ENCODE data around the gene LGI2.

LGI2 gene

DNA sequence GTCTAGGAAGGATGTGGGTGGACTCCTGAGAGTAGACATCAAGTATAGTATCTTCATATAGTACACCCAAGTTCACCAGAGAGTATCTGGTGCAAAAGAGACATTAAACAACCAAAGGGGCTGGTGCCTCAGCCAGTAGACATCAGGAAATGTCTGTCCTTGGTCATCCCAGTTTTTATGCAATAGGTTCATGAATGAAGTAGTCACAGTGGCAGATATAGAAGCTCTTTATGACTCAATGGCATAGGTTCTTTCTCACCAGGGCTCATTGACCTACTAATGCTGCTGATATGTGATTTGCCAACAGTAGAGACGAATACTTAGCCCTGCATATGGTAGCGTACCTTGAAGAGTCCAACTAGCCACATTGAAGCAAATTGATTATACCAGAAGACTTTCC lies 72.9 kb downstream of the LGI2 start:
- no peak overlapping the region for H3K4me3 ChIP-seq
- H3K27me3 ChIP-seq (ENCODE audit: low read depth): no peaks in the 10 kb centered on the region
- DNase-seq (ENCODE audit: low spot score in 2 of 2): no peak
- no peaks in the 10 kb centered on the region for H3K9me3 ChIP-seq
- no peaks in the 10 kb centered on the region for H3K4me1 ChIP-seq
- H3K36me3 ChIP-seq (replicated peaks): no peaks in the 10 kb centered on the region
- in situ Hi-C loops (cut with MboI; ENCODE audit: low sequenced_read_pairs): no loop called here

DNA sequence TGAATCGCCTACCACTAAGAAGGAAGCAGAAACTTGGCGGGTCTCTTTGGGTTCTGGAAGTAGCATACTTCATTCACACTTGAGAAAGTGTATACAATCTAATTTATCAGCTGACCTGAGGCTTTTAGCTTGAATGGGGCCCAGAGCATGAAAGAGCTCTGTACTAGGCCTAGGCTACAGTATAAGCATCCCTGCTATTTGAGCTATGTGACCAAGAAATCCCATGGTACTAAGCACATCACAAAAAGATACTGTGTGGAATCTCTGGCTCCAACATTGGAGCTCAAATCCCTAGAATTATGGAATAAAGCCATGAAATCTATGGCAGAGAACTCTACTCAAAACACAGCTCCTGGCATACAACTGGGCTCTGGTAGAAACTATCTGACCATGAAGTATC lies 74.0 kb downstream of the LGI2 start:
- Histone ChIP-seq H3K4me3 (no peak overlapping the region), H3K27me3 (ENCODE audit: low read depth) (no peaks in the 10 kb centered on the region), H3K36me3 (replicated peaks) (no peaks in the 10 kb centered on the region), H3K4me1 (no peaks in the 10 kb centered on the region), H3K9me3 (no peaks in the 10 kb centered on the region)
- no peak for DNase-seq (ENCODE audit: low spot score in 2 of 2)
- in situ Hi-C loops (cut with MboI; ENCODE audit: low sequenced_read_pairs): no loop called here

DNA sequence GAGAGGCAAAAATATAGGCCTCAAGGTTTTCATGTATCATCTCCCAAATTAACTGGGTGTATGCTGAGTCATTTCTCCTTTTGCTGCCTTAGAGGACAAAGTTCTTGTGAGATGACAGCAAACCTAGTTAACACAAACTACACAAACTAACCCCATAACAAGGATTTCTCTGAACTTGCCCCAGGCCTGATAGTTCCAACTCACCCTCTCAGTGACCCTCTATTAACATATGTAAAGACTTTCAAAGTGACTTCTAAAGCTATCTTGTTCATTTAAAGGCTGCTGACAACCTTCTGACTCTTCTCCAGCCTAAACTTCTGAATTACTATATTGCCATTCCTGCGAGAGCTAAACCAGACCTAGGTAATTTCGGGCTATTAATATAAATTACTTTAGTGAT lies 74.7 kb downstream of the LGI2 start:
- no peak overlapping the region for H3K4me3 ChIP-seq
- DNase-seq (ENCODE audit: low spot score in 2 of 2): no peak
- H3K36me3 ChIP-seq (replicated peaks): no peaks in the 10 kb centered on the region
- no peaks in the 10 kb centered on the region for H3K4me1 ChIP-seq
- 0 out of 2 replicates have a peak, but pooled peaks cover 2% of the 10 kb centered on the region for H3K27me3 ChIP-seq (ENCODE audit: low read depth)
- in situ Hi-C loops (cut with MboI; ENCODE audit: low sequenced_read_pairs): no loop called here
- no peaks in the 10 kb centered on the region for H3K9me3 ChIP-seq

DNA sequence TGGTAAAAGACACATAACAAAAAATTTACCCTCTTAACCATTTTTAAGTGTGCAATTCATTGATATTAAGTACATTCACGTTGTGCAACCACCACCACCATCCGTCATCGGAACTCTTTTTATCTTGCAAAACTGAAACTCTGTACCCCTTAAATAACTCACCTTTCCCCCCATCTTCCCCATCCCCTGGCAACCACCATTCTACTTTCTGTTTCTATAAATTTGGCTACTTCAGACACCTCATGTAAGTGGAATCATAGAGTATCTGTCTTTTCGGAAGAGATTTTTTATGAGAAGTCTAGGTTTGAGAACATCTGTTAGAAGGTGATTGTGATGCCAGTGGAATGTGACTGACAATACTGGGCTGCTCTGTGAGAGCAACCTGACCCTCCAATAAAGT lies 78.1 kb downstream of the LGI2 start:
- Histone ChIP-seq H3K4me1 (no peaks in the 10 kb centered on the region), H3K4me3 (no peak overlapping the region), H3K36me3 (replicated peaks) (no peaks in the 10 kb centered on the region), H3K27me3 (ENCODE audit: low read depth) (0 out of 2 replicates have a peak, but pooled peaks cover 2% of the 10 kb centered on the region), H3K9me3 (no peaks in the 10 kb centered on the region; the same call in 1 of the 2 replicates)
- in situ Hi-C loops (cut with MboI; ENCODE audit: low sequenced_read_pairs): no loop called here
- no peak for DNase-seq (ENCODE audit: low spot score in 2 of 2)

DNA sequence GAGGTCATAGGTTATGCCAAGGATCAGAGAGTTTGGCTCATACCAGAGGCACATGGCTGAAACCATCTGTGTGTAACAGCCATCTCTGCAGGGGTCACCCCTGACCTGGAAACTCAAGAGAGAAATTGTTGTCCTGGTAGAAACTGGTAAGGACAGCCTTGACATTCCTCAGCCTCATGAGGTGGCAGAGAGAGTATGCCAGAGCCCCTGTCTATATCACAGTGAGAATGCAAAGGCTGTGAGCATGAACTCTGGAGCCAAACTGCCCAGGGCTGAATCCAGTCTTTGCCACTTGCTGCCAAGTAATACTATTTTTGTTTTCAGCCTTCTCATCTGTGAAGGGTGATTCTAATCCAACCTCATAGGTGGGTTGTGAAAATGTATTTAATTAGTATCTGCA lies 80.8 kb downstream of the LGI2 start:
- no peak overlapping the region for H3K4me3 ChIP-seq
- no peaks in the 10 kb centered on the region for H3K36me3 ChIP-seq (replicated peaks)
- no peaks in the 10 kb centered on the region; the same call in 1 of the 2 replicates for H3K9me3 ChIP-seq
- no peak for DNase-seq (ENCODE audit: low spot score in 2 of 2)
- in situ Hi-C loops (cut with MboI; ENCODE audit: low sequenced_read_pairs): no loop called here
- 0 out of 2 replicates have a peak, but pooled peaks cover 2% of the 10 kb centered on the region for H3K27me3 ChIP-seq (ENCODE audit: low read depth)
- H3K4me1 ChIP-seq: no peaks in the 10 kb centered on the region
